ENCODE measurements around the gene CPVL.

DNA sequence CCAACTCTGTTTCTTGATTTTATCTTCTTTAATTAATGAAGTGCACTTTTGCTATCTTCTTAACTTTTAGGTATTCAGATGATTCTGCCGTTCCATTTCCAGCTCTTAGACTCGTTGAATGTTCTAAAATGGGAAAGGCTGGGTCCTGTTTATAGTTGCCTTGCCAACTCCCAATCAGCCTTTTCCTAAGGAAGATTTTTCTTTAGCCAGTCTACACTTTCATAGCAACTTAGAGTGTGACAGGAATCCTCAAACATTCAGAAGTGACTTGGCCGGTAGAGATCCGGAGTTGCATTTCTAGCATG, 165.2 kb downstream of the CPVL start:
- TF ChIP-seq CTCF (IDR thresholded peaks at IDR 0.05; ENCODE audit: insufficient read depth, low read depth, low read length) (no peak), EZH2 (IDR thresholded peaks at IDR 0.05; ENCODE audit: insufficient read depth, low read length) (no peak)
